ENCODE measurements around the gene CLEC16A. TPM values are rescaled to one million over a fixed set of nuclear protein-coding genes. Genes with fewer than 3 reads are reported as not detected.
A peak's percentile ranks its signal among the peaks of the same experiment; 100 is the strongest.

CLEC16A gene
- total and polyA plus RNA-seq, 9 of the 15 experiments (the other 6 are each of a cell fraction or from before 2014, with no cell fraction given), result 1.00 to 22.3 (median 10.0) TPM

GRCh38 chr16:11056090-11056992, 112.0 kb downstream of the CLEC16A start (continued):
- no peak for TF ChIP-seq GTF2B (IDR thresholded peaks at IDR 0.05; ENCODE audit: extremely low read depth, insufficient read length)
- no peak for TF ChIP-seq ZNF668 (CRISPR knock-in tag; IDR thresholded peaks at IDR 0.05)
- no peak for TF ChIP-seq SIX5 (IDR thresholded peaks at IDR 0.05; ENCODE audit: borderline replicate concordance in 1 of 2, insufficient read depth in 1 of 2, low read depth in 1 of 2, low read length in 2 of 2)
- no peak for TF ChIP-seq ATF2 (CRISPR knock-in tag; IDR thresholded peaks at IDR 0.05)
- TF ChIP-seq SPI1 (IDR thresholded peaks at IDR 0.05; ENCODE audit: borderline replicate concordance, low read depth, low read length), result no peak
- no peak; the same call in 1 of the 2 replicates for TF ChIP-seq HSF4 (CRISPR knock-in tag; IDR thresholded peaks at IDR 0.05; ENCODE audit: borderline replicate concordance)
- TF ChIP-seq KDM4B (IDR thresholded peaks at IDR 0.05; ENCODE audit: borderline replicate concordance in 2 of 2, low read depth in 1 of 2), result no peak
- TF ChIP-seq ETV1 (tag; conservative IDR thresholded peaks at IDR 0.05; ENCODE audit: low read depth), result 0 out of 2 replicates have a peak, but pooled peaks have one; percentile 7
- TF ChIP-seq ZNF165 (CRISPR knock-in tag; IDR thresholded peaks at IDR 0.05; ENCODE audit: borderline replicate concordance), result no peak; the same call in 1 of the 2 replicates
- no peak for TF ChIP-seq ZNF655 (CRISPR knock-in tag; IDR thresholded peaks at IDR 0.05)
- TF ChIP-seq BACH1 (tag; IDR thresholded peaks at IDR 0.05), result peak; percentile 61
- no peak for TF ChIP-seq ZFP1 (CRISPR knock-in tag; IDR thresholded peaks at IDR 0.05)
- no peak for TF ChIP-seq ARHGAP35 (IDR thresholded peaks at IDR 0.05; ENCODE audit: partially characterized antibody)
- TF ChIP-seq NCOA2 (IDR thresholded peaks at IDR 0.05; ENCODE audit: partially characterized antibody in 2 of 2), result no peak
- no peak for TF ChIP-seq NR1H2 (CRISPR knock-in tag; IDR thresholded peaks at IDR 0.05)
- TF ChIP-seq ATF3 (IDR thresholded peaks at IDR 0.05), result peak; percentile 92
- TF ChIP-seq ATF3 (CRISPR knock-in tag; conservative IDR thresholded peaks at IDR 0.05), result no peak
- TF ChIP-seq RHOXF2B (CRISPR knock-in tag; conservative IDR thresholded peaks at IDR 0.05), result no peak
- TF ChIP-seq ZNF436 (CRISPR knock-in tag; IDR thresholded peaks at IDR 0.05), result no peak
- TF ChIP-seq CHD2 (IDR thresholded peaks at IDR 0.05; ENCODE audit: low read depth, low read length), result no peak
- no peak for TF ChIP-seq E2F1 (CRISPR knock-in tag; IDR thresholded peaks at IDR 0.05)
- no peak for TF ChIP-seq HNRNPL (IDR thresholded peaks at IDR 0.05; ENCODE audit: low read depth, low read length)
- TF ChIP-seq MCM7 (IDR thresholded peaks at IDR 0.05), result no peak

Measured in K562 (cell line).